WTC11 (cell line): Measurements from ENCODE around the gene CNOT9. TPM values are rescaled to one million over a fixed set of nuclear protein-coding genes. Genes with fewer than 3 reads are reported as not detected.
A peak's percentile ranks its signal among the peaks of the same experiment; 100 is the strongest.

Experiments
- ATAC-seq: fragments of 200-7000 bp; cut with Tn5 transposase; 2 replicates; pipeline ENCODE4 v1.10.0; 2021; ENCODE audit warnings: mild to moderate bottlenecking, moderate library complexity
- CTCF ChIA-PET: fragments of 300-600 bp; sonication (Branson Sonifier 250); formaldehyde crosslinking; loops from one replicate; lab custom pipeline; 2021; ENCODE audit warnings: antibody characterized with exemption; lab: Charles Lee
- POLR2A ChIA-PET: fragments of 350-600 bp; sonication (Branson Sonifier 250); formaldehyde crosslinking; loops from one replicate; lab custom pipeline; 2021; ENCODE audit warnings: antibody characterized with exemption; lab: Charles Lee
- DNase-seq: peaks from one replicate; pipeline ENCODE4 v3.0.0; 2021; ENCODE audit warnings: low spot score
- H3K27ac Mint-ChIP-seq: 2 replicates; pipeline ENCODE4 v1.8.0; 2021; ENCODE audit warnings: mixed read lengths
- H3K27me3 Mint-ChIP-seq: 2 replicates; pipeline ENCODE4 v1.8.0; 2021; ENCODE audit warnings: low read depth, mild to moderate bottlenecking, moderate library complexity, mixed read lengths
- H3K36me3 Mint-ChIP-seq: 2 replicates; pipeline ENCODE4 v1.8.0; 2021; ENCODE audit warnings: mixed read lengths
- H3K4me1 Mint-ChIP-seq: 2 replicates; pipeline ENCODE4 v1.8.0; 2022; ENCODE audit warnings: mixed read lengths
- H3K4me3 Mint-ChIP-seq: 2 replicates; pipeline ENCODE4 v1.8.0; 2021; ENCODE audit warnings: mild to moderate bottlenecking, moderate library complexity, mixed read lengths
- H3K9me3 Mint-ChIP-seq: 2 replicates; pipeline ENCODE4 v1.8.0; 2021; ENCODE audit warnings: mixed read lengths
- ATF2 ChIP-seq: sonication (generic); formaldehyde crosslinking; IDR thresholded peaks from 2 replicates; pipeline ENCODE4 v1.8.1; 2022; ENCODE audit warnings: low read depth, missing genetic modification reagents, borderline replicate concordance
- ATF3 ChIP-seq: sonication (generic); formaldehyde crosslinking; conservative IDR thresholded peaks from 2 replicates; pipeline ENCODE4 v1.8.1; 2022; ENCODE audit warnings: mild to moderate bottlenecking, missing genetic modification reagents
- CDX4 ChIP-seq: fragments of 250-450 bp; sonication (Bioruptor Pico); IDR thresholded peaks from 2 replicates; pipeline ENCODE4 v1.9.0; 2021; ENCODE audit warnings: moderate library complexity, mild to moderate bottlenecking, inconsistent platforms, borderline replicate concordance
- CREB1 ChIP-seq: sonication (generic); formaldehyde crosslinking; IDR thresholded peaks from 2 replicates; pipeline ENCODE4 v1.8.0; 2023; ENCODE audit warnings: mild to moderate bottlenecking, missing genetic modification reagents
- EMX1 ChIP-seq: fragments of 250-450 bp; sonication (Bioruptor Pico); IDR thresholded peaks from 2 replicates; pipeline ENCODE4 v1.8.0; 2021; ENCODE audit warnings: mild to moderate bottlenecking
- FOXJ3 ChIP-seq: sonication (generic); formaldehyde crosslinking; IDR thresholded peaks from 2 replicates; pipeline ENCODE4 v1.9.0; 2021; ENCODE audit warnings: missing genetic modification reagents, mild to moderate bottlenecking, borderline replicate concordance
- KAT7 ChIP-seq: sonication (generic); formaldehyde crosslinking; IDR thresholded peaks from 2 replicates; pipeline ENCODE4 v1.8.1; 2023; ENCODE audit warnings: missing genetic modification reagents, mild to moderate bottlenecking, borderline replicate concordance
- NFATC4 ChIP-seq: fragments of 250-450 bp; sonication (Bioruptor Pico); IDR thresholded peaks from 2 replicates; pipeline ENCODE4 v1.9.0; 2021; ENCODE audit warnings: mild to moderate bottlenecking
- NFYB ChIP-seq: sonication (generic); formaldehyde crosslinking; conservative IDR thresholded peaks from 2 replicates; pipeline ENCODE4 v1.8.0; 2022; ENCODE audit warnings: low read depth, missing genetic modification reagents
- TEAD4 ChIP-seq: sonication (generic); formaldehyde crosslinking; IDR thresholded peaks from 2 replicates; pipeline ENCODE4 v1.8.0; 2022; ENCODE audit warnings: mild to moderate bottlenecking, missing genetic modification reagents
- ZNF263 ChIP-seq: sonication (generic); formaldehyde crosslinking; IDR thresholded peaks from 2 replicates; pipeline ENCODE4 v1.8.1; 2022; ENCODE audit warnings: low read depth, mild to moderate bottlenecking, moderate library complexity, missing genetic modification reagents
- ZNF423 ChIP-seq: fragments of 250-450 bp; sonication (Bioruptor Pico); IDR thresholded peaks from 2 replicates; pipeline ENCODE4 v2.1.2; 2022; ENCODE audit warnings: mild to moderate bottlenecking, moderate library complexity
- ZNF532 ChIP-seq: fragments of 250-450 bp; sonication (Bioruptor Pico); IDR thresholded peaks from 2 replicates; pipeline ENCODE4 v1.9.0; 2021; ENCODE audit warnings: mild to moderate bottlenecking, borderline replicate concordance
- ZNF671 ChIP-seq: fragments of 250-450 bp; sonication (Bioruptor Pico); IDR thresholded peaks from 2 replicates; pipeline ENCODE4 v1.8.0; 2021; ENCODE audit warnings: mild to moderate bottlenecking
- ZSCAN18 ChIP-seq: fragments of 250-450 bp; sonication (Bioruptor Pico); IDR thresholded peaks from 2 replicates; pipeline ENCODE4 v2.1.2; 2022; ENCODE audit warnings: mild to moderate bottlenecking, moderate library complexity
- total RNA-seq: library from RNA; stranded (reverse); gene quantifications from 3 replicates; pipeline ENCODE4 v1.2.3, GENCODE V29; 2021
- TF ChIP-seq, protein P1 (sequence below): fragments of 250-450 bp; sonication (Bioruptor Pico); IDR thresholded peaks from 2 replicates; pipeline ENCODE4 v1.9.0; 2021; ENCODE audit warnings: mild to moderate bottlenecking
- TF ChIP-seq, protein P2 (sequence below): fragments of 250-450 bp; sonication (Bioruptor Pico); conservative IDR thresholded peaks from 2 replicates; pipeline ENCODE4 v1.9.0; 2021; ENCODE audit warnings: mild to moderate bottlenecking

CNOT9 gene
- total RNA-seq, 1 experiment from 2014 or later: 62.6 TPM

- DNase-seq (no peak), ATAC-seq (peak; percentile 46)
- no peak overlapping the region for H3K4me3 Mint-ChIP-seq
- peaks cover 3% of the 10 kb centered on the region for H3K4me1 Mint-ChIP-seq
- ChIA-PET POLR2A (no interaction called here), CTCF (no interaction called here)
- no peaks in the 10 kb centered on the region for H3K36me3 Mint-ChIP-seq
- TF ChIP-seq CREB1: no peak
- TF ChIP-seq KAT7 (CRISPR knock-in tag): no peak
- no peak for TF ChIP-seq TEAD4
- TF ChIP-seq FOXJ3 (CRISPR knock-in tag): no peak
- no peak for TF ChIP-seq ZNF532 (CRISPR knock-in tag)
- TF ChIP-seq, protein P1, sequence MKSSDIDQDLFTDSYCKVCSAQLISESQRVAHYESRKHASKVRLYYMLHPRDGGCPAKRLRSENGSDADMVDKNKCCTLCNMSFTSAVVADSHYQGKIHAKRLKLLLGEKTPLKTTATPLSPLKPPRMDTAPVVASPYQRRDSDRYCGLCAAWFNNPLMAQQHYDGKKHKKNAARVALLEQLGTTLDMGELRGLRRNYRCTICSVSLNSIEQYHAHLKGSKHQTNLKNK (CRISPR knock-in tag): no peak
- no peak overlapping the region for H3K27ac Mint-ChIP-seq
- no peaks in the 10 kb centered on the region for H3K9me3 Mint-ChIP-seq
- no peaks in the 10 kb centered on the region for H3K27me3 Mint-ChIP-seq
Observed at GRCh38 chr2:218622606-218623365, 54.1 kb downstream of the CNOT9 start.

DNA sequence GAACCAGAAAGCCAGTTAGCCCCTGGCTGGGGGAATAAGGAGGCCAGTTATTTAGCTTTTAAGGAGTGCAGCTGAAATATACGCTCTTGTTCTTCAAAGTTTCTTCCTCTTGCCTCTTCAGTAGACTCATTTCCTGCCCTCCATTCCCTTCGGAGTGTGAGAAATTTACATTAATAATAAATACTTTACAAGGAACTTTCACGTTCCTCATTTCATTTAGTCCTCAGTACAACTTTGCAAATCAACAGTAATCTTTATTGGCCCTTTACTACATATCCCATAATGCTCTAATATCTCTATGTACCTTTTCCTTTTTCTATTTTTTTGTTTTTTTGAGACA lies 54.7 kb downstream of the CNOT9 start:
- ATAC-seq (no peak), DNase-seq (no peak)
- H3K4me3 Mint-ChIP-seq: no peak overlapping the region
- POLR2A ChIA-PET: no interaction called here
- H3K4me1 Mint-ChIP-seq: peaks cover 3% of the 10 kb centered on the region
- H3K9me3 Mint-ChIP-seq: no peaks in the 10 kb centered on the region
- no peaks in the 10 kb centered on the region for H3K27me3 Mint-ChIP-seq
- CTCF ChIA-PET: interaction anchor here (0.7 kb wide), 1 partner anchor 20 kb away, joined by 3 read pairs; no protein-coding TSS in a partner anchor
- no peak overlapping the region for H3K27ac Mint-ChIP-seq
- TF ChIP-seq ATF3 (no peak), ZNF423 (no peak), ZNF263 (CRISPR knock-in tag) (no peak)
- no peaks in the 10 kb centered on the region for H3K36me3 Mint-ChIP-seq

- POLR2A ChIA-PET: interaction anchor here (0.7 kb wide), 1 partner anchor 150 kb away, joined by 3 read pairs; no protein-coding TSS in a partner anchor
- H3K4me3 Mint-ChIP-seq: no peak overlapping the region
- no peaks in the 10 kb centered on the region for H3K9me3 Mint-ChIP-seq
- DNase-seq (no peak), ATAC-seq (no peak)
- H3K27ac Mint-ChIP-seq: no peak overlapping the region
- H3K27me3 Mint-ChIP-seq: no peaks in the 10 kb centered on the region
- H3K4me1 Mint-ChIP-seq: peaks cover 3% of the 10 kb centered on the region
- CTCF ChIA-PET: interaction anchor here (1.5 kb wide), 1 partner anchor 19 kb away, joined by 3 read pairs; the partner anchor contains the start of gene PLCD4
- H3K36me3 Mint-ChIP-seq: no peaks in the 10 kb centered on the region
- TF ChIP-seq CDX4 (CRISPR knock-in tag): no peak
- TF ChIP-seq ATF2 (CRISPR knock-in tag): no peak
- no peak for TF ChIP-seq NFATC4
- TF ChIP-seq FOXJ3 (CRISPR knock-in tag): no peak
- no peak for TF ChIP-seq NFYB (CRISPR knock-in tag)
- TF ChIP-seq ZSCAN18 (CRISPR knock-in tag): no peak
- TF ChIP-seq, protein P2, sequence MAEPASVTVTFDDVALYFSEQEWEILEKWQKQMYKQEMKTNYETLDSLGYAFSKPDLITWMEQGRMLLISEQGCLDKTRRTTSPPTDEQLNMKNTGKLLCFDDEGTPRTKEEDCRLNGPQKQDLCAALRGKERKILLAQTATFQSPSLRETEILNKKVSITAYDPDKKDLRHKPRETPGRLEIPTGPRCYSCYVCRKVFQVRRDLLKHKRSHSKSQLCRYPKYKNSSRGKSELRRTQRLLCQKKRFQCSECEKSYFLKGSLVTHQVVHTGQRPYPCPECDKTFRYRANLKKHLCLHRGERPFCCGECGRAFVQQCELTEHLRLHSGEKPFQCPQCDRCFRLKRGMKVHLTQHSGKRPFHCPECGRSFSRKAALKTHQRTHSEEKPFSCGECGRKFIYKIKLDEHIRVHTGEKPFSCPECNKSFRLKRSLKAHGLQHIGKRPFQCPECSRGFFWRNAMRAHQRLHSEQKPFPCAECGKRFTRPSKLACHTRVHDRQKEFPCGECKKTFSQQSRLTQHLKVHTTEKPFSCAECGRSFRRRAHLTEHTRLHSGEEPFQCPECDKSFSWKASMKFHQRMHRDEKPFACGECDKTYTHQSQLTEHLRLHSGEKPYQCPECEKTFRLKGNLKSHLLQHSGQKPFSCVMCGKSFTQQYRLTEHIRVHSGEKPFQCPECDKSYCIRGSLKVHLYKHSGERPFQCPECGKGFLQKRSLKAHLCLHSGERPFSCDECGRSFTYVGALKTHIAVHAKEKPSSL (CRISPR knock-in tag): no peak
- TF ChIP-seq EMX1 (CRISPR knock-in tag): no peak
- TF ChIP-seq ZNF671 (CRISPR knock-in tag): no peak
Observed at GRCh38 chr2:218626369-218626768, 57.7 kb downstream of the CNOT9 start.
